ENCODE measurements around the gene CLSTN2.

Gene CLSTN2

DNA sequence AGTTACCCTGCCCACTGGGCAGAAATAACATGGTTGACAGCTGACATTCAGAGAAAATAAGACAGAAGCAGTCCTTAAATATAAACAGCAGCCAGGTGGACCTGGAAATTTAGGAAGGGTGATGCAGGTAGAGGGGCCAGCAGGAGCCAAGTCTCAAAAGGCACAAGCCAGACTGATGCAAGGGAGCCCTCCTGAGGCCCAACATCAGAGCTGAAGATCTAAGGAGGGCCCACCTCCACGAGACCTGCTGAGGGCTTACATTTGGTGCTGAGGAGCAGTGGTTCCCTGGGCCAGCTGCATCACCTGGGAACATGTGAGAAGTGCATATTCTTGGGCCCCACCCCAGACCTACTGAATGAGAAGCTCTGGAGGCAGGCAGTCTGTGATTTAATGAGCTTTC, 637.3 kb downstream of the CLSTN2 start:
- no peak for DNase-seq

DNA sequence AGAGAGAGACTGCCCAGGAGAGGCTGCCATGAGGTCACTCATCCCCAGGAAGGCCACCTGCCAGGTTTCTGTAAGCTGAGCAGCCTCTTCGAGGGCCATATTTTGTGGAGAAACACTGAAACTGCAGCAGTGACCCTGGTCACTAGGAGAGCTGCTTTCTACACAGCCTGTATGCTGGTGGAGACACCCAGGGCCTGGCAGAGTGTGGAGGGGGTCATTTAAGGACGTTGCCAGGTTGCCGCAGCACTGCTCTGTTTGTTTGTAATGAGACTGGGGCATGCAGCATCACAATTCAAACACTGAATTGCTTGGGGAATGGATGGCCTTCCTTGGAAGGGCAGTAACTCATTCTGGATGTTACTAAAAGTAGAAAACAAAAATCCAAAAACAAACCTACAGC, 638.0 kb downstream of the CLSTN2 start:
- DNase-seq = no peak

DNA sequence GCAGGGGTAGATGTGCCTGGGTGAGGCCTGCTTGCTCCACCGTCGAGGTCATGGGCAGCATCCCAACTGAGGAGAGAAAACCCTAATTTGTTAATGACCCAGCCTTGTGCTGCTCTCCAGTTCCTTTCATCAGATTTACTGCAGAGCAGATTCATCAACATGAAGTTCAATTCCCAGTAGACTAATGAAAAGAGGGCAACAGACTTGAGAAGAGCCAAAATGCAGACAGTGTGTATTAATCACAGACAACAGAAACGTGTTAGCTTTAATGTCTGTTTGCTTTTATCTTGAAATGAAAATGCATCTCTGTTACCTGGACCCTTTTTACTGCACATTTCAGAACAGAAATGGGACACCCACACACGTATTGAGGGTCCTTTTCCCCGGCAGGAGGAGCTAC, 639.4 kb downstream of the CLSTN2 start:
- no peak for DNase-seq

DNA sequence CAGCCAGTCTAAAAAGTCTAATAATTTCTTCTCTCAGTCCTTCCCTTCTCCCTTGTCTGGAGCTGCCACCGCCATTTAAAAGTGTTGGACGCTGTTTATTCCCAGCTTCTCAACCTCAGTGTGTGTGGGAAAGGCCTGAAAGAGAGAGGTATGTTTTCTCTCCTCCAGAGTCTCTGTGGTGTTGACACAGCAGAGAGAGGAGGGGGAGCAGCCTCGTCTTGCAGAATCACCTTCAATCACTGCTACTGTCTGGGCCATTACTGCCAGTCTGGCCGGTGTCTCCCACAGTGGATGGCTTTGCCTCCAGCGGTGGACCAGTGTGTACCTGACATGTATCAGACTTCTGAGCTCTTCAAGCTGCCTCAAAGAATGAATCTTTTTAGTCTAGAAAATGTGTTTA, 641.5 kb downstream of the CLSTN2 start:
- no peak for DNase-seq

DNA sequence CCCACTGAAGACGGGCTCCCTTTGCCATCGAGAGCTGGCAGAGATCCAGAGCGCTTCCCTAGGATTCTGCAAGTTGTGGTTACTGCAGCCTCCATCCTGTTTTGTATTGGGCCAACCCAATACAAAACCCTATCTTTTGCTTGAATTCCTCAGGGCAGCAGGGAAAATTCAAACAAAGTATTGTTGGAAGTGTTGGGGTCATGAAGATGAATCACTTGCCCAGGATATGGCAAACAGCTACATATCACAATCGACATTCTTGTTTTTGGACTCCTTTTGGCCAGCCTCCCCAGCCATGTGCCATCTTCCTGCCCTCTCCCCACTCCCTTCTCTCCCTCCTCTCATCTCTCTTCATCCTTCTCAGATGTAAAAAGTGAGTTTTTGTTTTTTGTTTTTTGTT, 642.9 kb downstream of the CLSTN2 start:
- DNase-seq = no peak

DNA sequence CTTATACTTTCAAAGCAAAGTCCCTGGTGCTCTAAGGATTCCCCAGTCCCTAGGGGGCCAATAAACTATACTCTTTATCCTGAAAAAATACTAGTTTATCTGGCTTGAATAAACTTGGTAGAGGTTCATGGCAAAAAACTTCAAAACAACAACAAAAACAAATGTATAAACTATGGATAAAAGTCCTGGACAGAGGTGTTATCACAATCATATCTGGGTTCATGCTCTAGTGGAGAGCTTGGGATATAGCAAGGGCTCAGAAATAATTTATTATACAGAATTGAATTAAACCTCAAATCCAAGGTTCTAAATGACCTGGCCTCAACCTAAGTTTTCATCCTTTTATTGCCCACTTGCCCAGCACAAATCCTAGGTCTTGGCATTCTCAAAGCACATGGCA, 644.3 kb downstream of the CLSTN2 start:
- no peak for DNase-seq

DNA sequence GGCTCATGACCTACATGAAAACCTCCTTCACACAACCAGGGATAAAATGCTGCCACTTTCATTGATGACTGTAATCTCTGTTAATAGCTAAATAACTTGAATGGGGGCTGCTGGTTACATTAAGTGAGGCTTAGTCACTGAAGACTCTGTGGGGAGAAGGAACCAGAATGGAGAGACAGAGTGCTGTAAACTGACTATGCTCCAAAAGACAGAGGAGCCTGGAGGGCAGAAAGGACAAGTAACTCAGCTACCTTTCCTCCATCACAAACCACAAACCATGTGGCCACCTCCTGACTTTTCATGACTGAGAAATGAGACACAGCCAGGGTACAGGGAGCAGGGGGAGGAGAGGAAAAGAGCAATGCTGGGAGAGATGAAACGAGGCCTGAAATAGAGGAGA, 645.8 kb downstream of the CLSTN2 start:
- DNase-seq = no peak

DNA sequence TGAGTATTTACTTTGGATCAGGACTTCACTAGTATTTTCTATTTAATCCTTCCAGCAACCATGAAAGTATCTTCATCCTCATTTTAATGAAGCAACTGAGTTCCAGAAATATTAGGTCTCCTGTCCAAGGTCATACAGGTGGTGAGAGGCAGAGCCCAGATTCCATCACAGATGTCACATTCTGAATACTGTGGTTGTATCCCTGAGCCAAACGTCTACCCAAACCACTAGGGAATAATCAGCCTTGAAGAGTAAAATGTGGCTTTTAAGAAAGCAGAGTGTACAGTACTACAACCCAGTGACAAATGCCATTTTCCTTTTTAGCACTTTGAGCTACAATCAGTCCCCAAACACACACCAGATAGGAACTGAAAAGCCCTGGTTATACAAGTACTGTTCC, 649.6 kb downstream of the CLSTN2 start:
- DNase-seq = no peak

DNA sequence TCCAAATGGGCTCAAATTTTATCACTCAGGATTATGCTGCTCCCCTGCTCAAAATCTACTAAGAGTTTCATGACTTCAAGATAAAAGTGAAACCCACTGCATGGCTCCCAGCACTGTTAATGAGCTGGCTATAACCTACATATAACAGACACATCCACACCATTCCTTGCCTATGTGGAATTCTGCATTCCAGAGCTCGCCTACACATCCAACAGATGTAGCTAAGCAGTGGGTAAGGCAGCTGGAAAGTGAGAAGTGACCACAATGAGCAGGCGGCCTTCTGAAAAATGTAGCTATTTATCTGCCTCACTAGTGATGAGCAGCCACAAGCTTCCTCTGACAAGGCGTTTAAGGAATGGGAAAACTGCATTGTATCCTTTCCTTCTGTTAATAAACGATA, 650.8 kb downstream of the CLSTN2 start:
- DNase-seq = no peak

DNA sequence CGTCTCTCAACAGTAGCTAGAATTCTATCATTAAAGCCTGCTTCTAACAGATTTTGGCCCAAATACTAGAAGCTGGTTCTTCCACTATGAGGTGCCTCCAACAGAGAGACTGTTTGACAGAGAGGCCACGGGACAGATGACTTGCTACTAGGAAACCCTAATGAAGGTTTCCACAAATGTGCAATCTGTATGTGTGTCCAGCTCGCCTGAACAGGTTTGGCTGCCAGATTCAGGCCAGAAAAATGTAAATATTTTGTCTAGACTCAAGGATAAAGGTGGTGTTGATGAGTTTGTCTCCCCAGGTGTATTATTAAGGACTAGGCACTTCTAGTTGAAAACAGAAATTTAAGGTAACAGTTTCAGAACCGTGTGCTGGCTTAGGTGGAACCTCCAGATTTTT, 651.3 kb downstream of the CLSTN2 start:
- DNase-seq = no peak

DNA sequence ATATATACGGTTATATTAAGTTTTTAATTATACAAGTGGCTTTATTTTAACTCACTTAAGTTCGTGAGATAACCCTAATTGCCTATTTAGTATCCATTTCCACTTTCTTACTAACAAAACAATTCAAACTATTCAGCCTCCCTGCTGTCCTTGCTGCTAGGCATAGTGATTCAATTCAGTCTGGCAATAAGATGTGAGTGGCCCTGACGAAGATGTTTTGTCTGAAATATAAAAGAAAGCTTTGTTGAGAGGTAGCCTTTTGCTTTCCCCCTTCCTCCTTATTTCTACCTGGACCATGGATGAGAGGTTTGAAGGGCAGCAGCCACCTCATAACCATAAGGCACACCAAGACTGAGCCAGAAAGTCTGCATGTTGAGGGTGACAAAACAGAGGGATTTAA, 653.6 kb downstream of the CLSTN2 start:
- DNase-seq = no peak

DNA sequence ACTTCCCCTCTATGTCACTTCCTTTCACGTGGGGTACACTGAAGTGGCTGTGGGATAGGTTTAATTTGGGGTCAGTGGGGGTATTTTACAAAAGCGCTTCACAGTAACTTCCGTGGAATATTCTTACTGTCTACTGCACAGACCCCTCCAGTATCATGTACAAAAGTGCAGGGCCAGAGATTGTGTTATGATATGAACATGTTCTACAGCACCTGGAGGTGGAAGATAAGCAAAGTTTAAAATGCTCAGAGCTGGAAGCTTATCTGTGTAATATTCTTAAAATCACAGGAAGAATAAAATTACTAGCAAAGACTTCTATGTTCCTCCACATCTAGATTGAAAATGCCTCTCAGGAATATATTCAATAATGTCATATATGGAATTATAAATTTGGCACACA, 658.8 kb downstream of the CLSTN2 start:
- DNase-seq = no peak

DNA sequence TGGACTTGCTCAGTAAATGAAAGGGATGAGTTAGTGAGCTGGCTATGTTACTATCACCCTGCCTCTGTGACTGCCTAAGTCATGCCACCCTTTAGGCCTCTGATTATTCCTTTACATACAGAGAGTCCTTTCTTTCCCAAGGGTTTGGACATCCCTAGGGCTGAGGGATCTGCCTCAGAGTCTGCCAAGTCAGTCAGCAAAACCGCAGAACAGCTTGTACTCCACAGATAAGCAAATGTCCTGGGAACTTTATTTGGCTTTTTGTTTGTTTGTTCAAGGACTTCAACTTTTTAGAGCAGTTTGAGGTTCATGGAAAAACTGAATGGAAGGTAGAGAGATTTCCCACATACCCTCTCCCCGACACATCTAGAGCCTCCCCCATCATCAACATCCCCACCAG, 660.3 kb downstream of the CLSTN2 start:
- DNase-seq = no peak

DNA sequence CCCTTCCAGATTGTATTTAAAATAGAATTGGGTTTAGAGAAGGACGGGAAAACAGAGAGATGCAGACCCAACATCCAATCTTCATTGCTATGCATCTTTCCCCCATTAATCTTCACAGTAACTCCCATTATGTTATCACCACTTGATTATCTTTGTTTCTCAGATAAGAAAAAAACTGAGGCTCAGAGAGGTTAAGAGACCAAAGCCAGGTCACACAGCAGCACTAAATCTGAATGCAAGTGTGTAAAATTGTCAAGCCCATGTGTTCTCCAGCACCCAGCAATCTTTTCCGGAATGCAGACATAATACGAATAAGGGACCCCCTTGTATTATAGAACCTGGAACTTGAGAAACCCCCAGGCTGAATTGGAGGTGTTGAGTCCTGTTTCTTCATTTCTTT, 662.4 kb downstream of the CLSTN2 start:
- DNase-seq = no peak

DNA sequence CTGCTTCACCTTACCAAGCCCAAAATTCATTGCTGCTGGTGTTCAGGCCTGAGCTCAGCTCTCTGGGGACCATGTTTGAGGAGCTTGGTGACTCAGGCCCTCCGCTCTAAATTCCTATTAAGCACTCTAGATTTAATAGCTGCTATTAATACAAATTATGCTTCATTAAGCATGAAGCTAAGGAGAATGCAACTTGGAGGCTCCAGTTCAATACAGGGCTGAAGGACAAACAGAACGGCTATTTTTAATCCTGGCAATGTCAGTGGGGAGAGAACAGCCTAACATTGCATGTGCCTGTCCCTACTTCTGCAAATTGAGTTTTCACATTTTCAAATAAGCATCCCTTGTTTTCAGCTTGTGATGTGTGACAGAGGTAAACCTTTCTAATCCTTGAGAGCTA, 662.8 kb downstream of the CLSTN2 start:
- no peak for DNase-seq

DNA sequence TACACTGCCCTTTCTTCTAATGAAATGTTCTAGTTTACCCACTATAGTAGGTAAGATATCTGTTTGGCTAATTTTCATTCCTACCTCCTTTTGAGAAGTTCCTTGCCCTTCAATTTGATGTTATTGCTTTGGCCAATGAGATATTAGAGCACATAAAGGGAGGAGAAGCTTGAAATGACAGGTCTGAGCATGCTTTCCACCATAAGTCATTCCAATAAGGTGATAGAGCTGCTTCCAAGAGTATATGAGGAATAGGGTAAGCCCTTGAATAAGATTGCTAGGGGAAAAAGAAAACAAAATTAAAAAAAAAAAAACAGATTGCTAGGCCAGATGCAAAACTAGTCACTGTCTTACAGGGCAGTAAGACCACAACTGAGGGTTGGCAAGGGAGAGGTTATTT, 664.0 kb downstream of the CLSTN2 start:
- no peak for DNase-seq

DNA sequence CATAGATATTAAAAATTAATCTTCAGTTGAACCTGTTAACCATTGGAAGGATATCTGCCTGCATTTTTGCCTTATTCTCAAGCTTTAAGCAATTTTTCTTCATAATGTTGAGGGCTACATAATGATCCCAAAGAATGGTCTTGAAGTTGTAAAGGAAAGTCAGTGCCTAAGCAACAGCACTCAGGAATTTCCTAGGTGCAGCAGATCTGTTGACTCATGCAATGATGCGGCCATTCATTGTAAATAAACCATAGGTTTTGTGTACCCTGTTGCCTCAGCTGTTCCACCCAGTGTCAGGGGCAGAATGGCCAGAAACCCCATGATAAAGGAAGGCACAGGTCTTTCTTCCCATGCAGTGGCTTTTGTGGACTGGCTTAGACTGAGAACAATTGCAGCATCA, 664.5 kb downstream of the CLSTN2 start:
- no peak for DNase-seq

DNA sequence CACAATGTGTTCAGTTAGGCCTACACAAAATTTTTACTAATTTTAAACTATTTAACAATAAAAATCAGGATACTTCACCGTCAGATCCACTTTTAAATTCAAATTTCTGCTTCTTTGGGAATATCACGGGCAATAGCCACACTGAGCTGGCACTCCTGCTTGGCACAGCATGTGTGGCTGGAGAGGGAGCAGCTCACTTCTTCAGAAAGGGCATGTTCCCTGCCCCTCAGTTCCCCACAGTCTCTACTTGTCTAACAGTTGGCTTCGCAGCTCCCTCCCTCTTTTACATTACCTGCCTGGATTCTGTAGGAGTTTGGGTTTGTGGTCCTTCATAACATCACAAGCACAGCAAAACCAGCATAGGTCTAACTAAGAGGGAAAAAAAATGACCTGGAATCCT, 666.9 kb downstream of the CLSTN2 start:
- DNase-seq = no peak

DNA sequence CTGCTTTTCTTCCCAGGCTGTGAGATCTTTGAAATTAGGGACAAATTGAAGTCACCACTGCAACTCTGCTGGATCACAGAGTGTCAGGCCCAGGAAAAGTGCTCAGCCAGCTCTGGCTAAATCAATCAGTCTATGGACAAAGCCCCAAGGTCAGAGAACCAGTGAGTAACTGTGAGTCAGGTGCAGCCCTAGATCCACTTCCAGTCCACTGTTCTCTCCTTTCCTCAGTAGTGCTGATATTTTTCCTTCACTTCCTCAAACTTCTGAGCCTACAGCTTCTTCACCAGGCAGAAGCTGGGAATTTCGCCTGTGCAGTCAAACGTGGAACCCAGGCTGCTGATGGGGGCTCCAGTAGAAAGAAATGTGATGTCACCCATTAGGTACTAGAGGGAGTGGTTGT, 667.8 kb downstream of the CLSTN2 start:
- no peak for DNase-seq

DNA sequence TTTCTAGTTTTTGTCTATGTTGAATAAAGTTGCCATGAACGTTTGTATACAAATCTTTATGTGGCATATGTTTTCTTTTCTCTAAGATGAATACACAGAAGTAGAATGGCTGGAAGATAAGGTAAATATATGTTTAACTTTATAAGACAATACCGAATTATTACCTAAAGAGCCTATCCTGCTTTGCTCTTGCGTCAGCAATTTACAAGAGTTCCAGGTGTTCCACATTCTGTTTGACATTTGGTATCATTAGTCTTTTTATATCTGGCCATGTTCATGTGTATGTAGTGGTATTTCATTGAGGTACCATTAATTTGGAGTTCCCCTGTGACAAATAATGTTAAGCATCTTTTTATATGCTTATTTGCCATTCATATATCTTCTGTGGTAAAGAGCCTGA, 668.8 kb downstream of the CLSTN2 start:
- DNase-seq = no peak

DNA sequence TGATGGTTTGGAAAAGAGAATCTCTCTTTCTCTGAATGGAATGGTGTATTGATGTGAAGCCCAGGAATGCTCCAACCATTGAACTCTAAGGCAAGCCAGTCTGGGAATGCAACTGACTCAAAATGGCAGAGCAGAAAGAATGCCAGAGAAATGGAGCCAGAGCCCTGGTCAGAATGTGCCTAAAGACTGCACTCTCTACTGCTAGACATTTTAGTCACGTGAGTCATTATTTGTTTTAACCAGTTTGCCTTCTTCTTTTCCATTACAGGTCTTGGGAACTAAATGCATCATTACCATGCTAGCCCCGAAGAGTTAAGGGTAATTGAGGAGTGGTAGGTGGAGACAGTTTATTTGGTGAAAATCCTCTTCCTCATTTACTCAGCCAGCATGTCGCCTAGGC, 675.6 kb downstream of the CLSTN2 start:
- no peak for DNase-seq

DNA sequence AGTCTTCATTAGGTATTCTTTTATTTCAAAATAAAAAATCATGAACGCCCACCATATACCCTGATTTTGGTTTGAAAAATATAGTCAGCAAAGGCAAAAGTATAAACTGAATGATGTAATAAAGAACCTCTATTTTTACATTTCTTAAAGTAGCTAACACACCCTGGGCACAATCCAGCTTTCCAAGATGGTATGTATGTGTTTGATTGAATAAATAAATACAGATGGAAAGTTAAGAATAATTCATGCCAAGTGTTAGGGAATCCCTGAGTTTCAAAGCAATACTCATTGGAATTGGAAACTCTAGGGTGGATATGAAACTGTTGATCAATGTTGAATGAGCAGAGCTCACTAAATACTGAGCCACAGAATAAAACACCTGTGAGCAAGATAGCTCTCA, 679.0 kb downstream of the CLSTN2 start:
- no peak for DNase-seq

DNA sequence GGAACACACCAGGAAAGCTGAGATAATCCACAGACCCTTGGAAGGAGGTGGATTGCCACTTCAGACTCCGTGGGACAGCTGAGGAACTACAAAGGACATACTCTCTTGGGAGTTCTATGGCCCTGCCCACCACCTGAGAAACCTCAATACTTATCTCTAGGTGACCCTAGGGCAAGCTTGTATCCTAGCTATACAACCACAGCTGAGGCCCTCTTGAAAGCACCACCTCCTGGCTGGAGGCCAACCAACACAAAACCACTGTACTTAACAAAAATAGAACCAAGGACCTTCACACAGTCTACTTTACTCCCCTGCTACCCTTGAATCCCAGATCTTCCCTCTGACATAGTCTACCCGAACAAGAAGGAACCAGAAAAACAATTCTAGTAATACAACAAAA, 682.1 kb downstream of the CLSTN2 start:
- DNase-seq = no peak

DNA sequence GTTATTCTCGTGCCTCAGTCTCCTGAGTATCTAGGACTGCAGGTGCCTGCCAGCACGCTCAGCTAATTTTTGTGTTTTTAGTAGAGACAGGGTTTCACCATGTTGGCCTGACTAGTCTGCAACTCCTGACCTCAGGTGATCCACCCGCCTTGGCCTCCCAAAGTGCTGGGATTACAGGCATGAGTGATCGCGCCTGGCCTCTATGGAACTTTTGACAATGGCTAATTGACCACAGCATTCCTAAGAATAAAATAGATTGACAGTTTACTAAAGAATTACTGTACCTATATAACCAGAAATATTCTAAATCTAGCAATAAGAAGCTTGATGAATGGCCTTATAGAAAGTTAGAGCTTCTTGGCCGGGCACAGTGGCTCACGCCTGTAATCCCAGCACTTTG, 691.9 kb downstream of the CLSTN2 start:
- DNase-seq = no peak

Data from 8988T (cell line).